Esophagus muscularis mucosa (tissue), 3 donors: ENCODE data around the gene SHB.

ENCODE experiments used
- CTCF ChIP-seq, 3 experiments: fragments of 200-600 bp in 2 of 3; fragments of 450-650 bp in 1 of 3; sonication (generic) in 2 of 3; IDR thresholded peaks; one replicate each; pipeline ENCODE4 v1.5.1; 2017 to 2019; ENCODE audit warnings: antibody characterized with exemption in 3 of 3, mild to moderate bottlenecking in 2 of 3, moderate library complexity in 1 of 3
- POLR2A ChIP-seq: fragments of 450-650 bp; IDR thresholded peaks from one replicate; pipeline ENCODE4 v1.6.1; 2017; ENCODE audit warnings: antibody characterized with exemption, moderate library complexity, mild to moderate bottlenecking, low read depth
- POLR2AphosphoS5 ChIP-seq, 2 donors: sonication (generic); formaldehyde crosslinking; IDR thresholded peaks; one replicate each; pipeline ENCODE4 v1.6.1; 2017; ENCODE audit warnings: antibody characterized with exemption in 2 of 2

GRCh38 chr9:38063363-38063707 lies 5.7 kb downstream of the SHB start:
- TF ChIP-seq CTCF (IDR thresholded peaks at IDR 0.05) (no peak), POLR2A (no peak), POLR2AphosphoS5 (IDR thresholded peaks at IDR 0.05) (no peak)
